B cell (primary cell): ENCODE results near the gene DMXL2. TPM values are rescaled to one million over a fixed set of nuclear protein-coding genes. Genes with fewer than 3 reads are reported as not detected.
"Not testable (repeated sequence)": the region's sequence is repeated elsewhere in the genome, so short reads cannot be mapped to it uniquely, and the experiment has no call there.

Experiments used
- ATAC-seq: fragments of 200-7000 bp; cut with Tn5 transposase; one replicate; pipeline ENCODE4 v1.10.0; 2021; ENCODE audit warnings: low read depth, mild to moderate bottlenecking, moderate number of reproducible peaks, moderate library complexity
- CTCF ChIA-PET: fragments of 350-600 bp; sonication (Branson Sonifier 250); formaldehyde crosslinking; loops from one replicate; lab custom pipeline; 2021; ENCODE audit warnings: antibody characterized with exemption, inconsistent platforms; lab: Charles Lee
- POLR2A ChIA-PET: fragments of 350-600 bp; sonication (Branson Sonifier 250); formaldehyde crosslinking; loops from one replicate; lab custom pipeline; 2021; ENCODE audit warnings: antibody characterized with exemption; lab: Charles Lee
- DNase-seq: peaks from one replicate; pipeline ENCODE4 v3.0.0; 2013
- H2AFZ ChIP-seq: 2 replicates; pipeline ENCODE4 v1.6.1; 2012; ENCODE audit warnings: mild to moderate bottlenecking, low read depth, low read length; ENCODE audit not compliant: insufficient read depth, poor library complexity, severe bottlenecking
- H3K27ac ChIP-seq, 2 donors: 1 replicate in 1 of 2; 2 replicates in 1 of 2; pipeline ENCODE4 v1.5.1; 2012 to 2013; ENCODE audit warnings: low read length in 2 of 2, mild to moderate bottlenecking in 2 of 2, moderate library complexity in 1 of 2
- H3K27me3 ChIP-seq, 4 experiments: fragments of 200-600 bp in 1 of 4; sonication (generic) in 1 of 4; replicated peaks in 1 of 4; 1 replicate in 2 of 4; 2 replicates in 2 of 4; pipeline versions ENCODE4 v1.6.1 to v1.7.0; 2013 to 2016; ENCODE audit warnings: low read length in 3 of 4, mild to moderate bottlenecking in 2 of 4, mixed read lengths in 1 of 4, moderate library complexity in 1 of 4; ENCODE audit not compliant: insufficient read depth in 4 of 4, control insufficient read depth in 3 of 4; ENCODE audit errors: control extremely low read depth in 1 of 4
- H3K36me3 ChIP-seq, 2 experiments: replicated peaks in 1 of 2; 1 replicate in 1 of 2; 2 replicates in 1 of 2; pipeline versions ENCODE4 v1.6.1 to v1.7.1; 2013; ENCODE audit warnings: low read length in 1 of 2; ENCODE audit not compliant: insufficient read depth in 2 of 2, control insufficient read depth in 1 of 2; ENCODE audit errors: control extremely low read depth in 1 of 2, extremely low read depth in 1 of 2
- H3K4me1 ChIP-seq, 2 donors: fragments of 200-600 bp in 1 of 2; sonication (generic) in 1 of 2; 1 replicate in 1 of 2; 2 replicates in 1 of 2; pipeline versions ENCODE4 v1.5.1 to v1.6.1; 2013 to 2017; ENCODE audit warnings: low read length in 2 of 2; ENCODE audit not compliant: control insufficient read depth in 2 of 2, insufficient read depth in 2 of 2
- H3K4me2 ChIP-seq: replicated peaks from 2 replicates; pipeline ENCODE3; 2012; ENCODE audit warnings: mild to moderate bottlenecking, low read depth, low read length; ENCODE audit not compliant: poor library complexity, severe bottlenecking
- H3K4me3 ChIP-seq, 5 experiments: fragments of 200-600 bp in 1 of 5; sonication (generic) in 1 of 5; 1 replicate in 3 of 5; 2 replicates in 2 of 5; pipeline versions ENCODE4 v1.5.1 to v1.7.0; 2011 to 2016; ENCODE audit warnings: low read length in 4 of 5, mild to moderate bottlenecking in 4 of 5, low read depth in 2 of 5, control low read depth in 1 of 5, moderate library complexity in 1 of 5; ENCODE audit not compliant: insufficient read depth in 1 of 5; ENCODE audit errors: control extremely low read depth in 1 of 5, extremely low read depth in 1 of 5
- H3K79me2 ChIP-seq: fragments of 200-600 bp; sonication (generic); one replicate; pipeline ENCODE4 v1.6.0; 2016; ENCODE audit warnings: low read length; ENCODE audit not compliant: control insufficient read depth, insufficient read depth
- H3K9ac ChIP-seq: fragments of 200-600 bp; sonication (generic); 2 replicates; pipeline ENCODE4 v1.6.1; 2017; ENCODE audit warnings: mild to moderate bottlenecking, low read length, moderate library complexity
- H3K9me3 ChIP-seq, 3 donors: one replicate each; pipeline versions ENCODE4 v1.6.1 to v1.7.1; 2013; ENCODE audit warnings: low read length in 2 of 3; ENCODE audit not compliant: control insufficient read depth in 2 of 3, insufficient read depth in 1 of 3; ENCODE audit errors: control extremely low read depth in 1 of 3
- H4K20me1 ChIP-seq: 2 replicates; pipeline ENCODE4 v1.6.0; 2012; ENCODE audit warnings: mild to moderate bottlenecking, low read length; ENCODE audit not compliant: insufficient read depth, control insufficient read depth, poor library complexity, severe bottlenecking
- H3K27ac Mint-ChIP-seq: one replicate; pipeline ENCODE4 v1.8.0; 2021; ENCODE audit warnings: mixed read lengths
- H3K27me3 Mint-ChIP-seq: one replicate; pipeline ENCODE4 v1.8.0; 2021; ENCODE audit warnings: mixed read lengths
- H3K4me1 Mint-ChIP-seq: one replicate; pipeline ENCODE4 v1.8.0; 2021; ENCODE audit warnings: mixed read lengths
- H3K4me3 Mint-ChIP-seq: one replicate; pipeline ENCODE4 v1.8.0; 2021; ENCODE audit warnings: mixed read lengths
- H3K9me3 Mint-ChIP-seq: one replicate; pipeline ENCODE4 v1.8.0; 2022; ENCODE audit warnings: mixed read lengths; ENCODE audit not compliant: insufficient read depth
- EZH2 ChIP-seq: IDR thresholded peaks from 2 replicates; pipeline ENCODE4 v1.6.1; 2012; ENCODE audit warnings: borderline replicate concordance, low read depth, mild to moderate bottlenecking, moderate library complexity, low read length; ENCODE audit not compliant: insufficient read depth, poor library complexity, severe bottlenecking
- WGBS: methylation state at CpG from one replicate; pipeline ENCODE4 v1.1.5; 2013; ENCODE audit warnings: missing lambda C conversion rate; ENCODE audit not compliant: insufficient coverage; 5-methylcytosine and 5-hydroxymethylcytosine counted together
- intact Hi-C: fragments of 100-400 bp; cut with micrococcal nuclease; formaldehyde crosslinking; loops from one replicate; pipeline ENCODE4 v1.10.0; 2022
- polyA plus RNA-seq: library from polyadenylated mRNA; depleted of rRNA; stranded (reverse); fragments of >200 nt; gene quantifications from 2 replicates; pipeline ENCODE4 v1.2.3, GENCODE V29; 2012
- total RNA-seq, 2 donors: library from RNA; stranded (reverse); fragments of 120-200 nt in 1 of 2; gene quantifications; 1 replicate in 1 of 2; 2 replicates in 1 of 2; pipeline versions ENCODE4 v1.2.3 to v1.2.4, GENCODE V29; 2013 to 2022
- TF ChIP-seq, protein P1 (sequence below): fragments of 200-600 bp; IDR thresholded peaks from one replicate; pipeline ENCODE4 v1.8.0; 2022; ENCODE audit warnings: antibody characterized with exemption, mild to moderate bottlenecking

The DMXL2 gene
- total and polyA plus RNA-seq, 2 donors (not counting 1 experiment from before 2014, with no cell fraction given), result 1.4 to 5.6 TPM

DNA sequence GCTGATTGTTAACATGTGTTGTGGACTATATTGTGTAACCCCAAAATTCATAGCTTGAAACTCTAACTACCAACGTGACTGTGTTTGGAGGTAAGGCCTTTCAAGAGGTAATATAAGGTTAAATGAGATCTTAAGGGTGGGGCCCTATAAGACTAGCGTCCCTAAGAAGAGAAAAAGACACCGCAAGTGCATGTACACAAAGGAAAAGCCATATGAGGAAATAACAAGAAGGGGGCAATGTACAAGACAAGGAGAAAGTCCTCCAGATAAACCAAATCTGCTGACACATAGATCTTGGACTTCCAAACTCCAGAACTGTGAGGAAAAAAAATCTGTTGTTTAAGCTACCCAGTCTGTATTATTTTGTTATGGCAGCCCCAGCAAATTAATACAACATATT lies 8.6 kb downstream of the DMXL2 start:
- Histone ChIP-seq H3K27me3 (no peaks in the 10 kb centered on the region), H3K9me3 (peaks cover 0 to 4% (median 0%) of the 10 kb centered on the region in 3 donors), H3K4me1 (no peaks in the 10 kb centered on the region), H4K20me1 (no peaks in the 10 kb centered on the region), H3K27ac (no peak overlapping the region), H3K4me3 (no peak overlapping the region), H3K79me2 (no peaks in the 10 kb centered on the region), H3K4me2 (no peak overlapping the region), H3K9ac (no peak overlapping the region), H2AFZ (no peak overlapping the region), H3K36me3 (no peaks in the 10 kb centered on the region)
- H3K4me3 Mint-ChIP-seq, result no peak overlapping the region
- ATAC-seq (no peak), DNase-seq (no peak)
- no peaks in the 10 kb centered on the region for H3K27me3 Mint-ChIP-seq
- ChIA-PET CTCF (no interaction called here), POLR2A (no interaction called here)
- H3K4me1 Mint-ChIP-seq, result no peaks in the 10 kb centered on the region
- intact Hi-C loops, result no loop called here
- WGBS, result no CpG with 5 or more reads among the region's 3 CpGs
- TF ChIP-seq, protein P1, sequence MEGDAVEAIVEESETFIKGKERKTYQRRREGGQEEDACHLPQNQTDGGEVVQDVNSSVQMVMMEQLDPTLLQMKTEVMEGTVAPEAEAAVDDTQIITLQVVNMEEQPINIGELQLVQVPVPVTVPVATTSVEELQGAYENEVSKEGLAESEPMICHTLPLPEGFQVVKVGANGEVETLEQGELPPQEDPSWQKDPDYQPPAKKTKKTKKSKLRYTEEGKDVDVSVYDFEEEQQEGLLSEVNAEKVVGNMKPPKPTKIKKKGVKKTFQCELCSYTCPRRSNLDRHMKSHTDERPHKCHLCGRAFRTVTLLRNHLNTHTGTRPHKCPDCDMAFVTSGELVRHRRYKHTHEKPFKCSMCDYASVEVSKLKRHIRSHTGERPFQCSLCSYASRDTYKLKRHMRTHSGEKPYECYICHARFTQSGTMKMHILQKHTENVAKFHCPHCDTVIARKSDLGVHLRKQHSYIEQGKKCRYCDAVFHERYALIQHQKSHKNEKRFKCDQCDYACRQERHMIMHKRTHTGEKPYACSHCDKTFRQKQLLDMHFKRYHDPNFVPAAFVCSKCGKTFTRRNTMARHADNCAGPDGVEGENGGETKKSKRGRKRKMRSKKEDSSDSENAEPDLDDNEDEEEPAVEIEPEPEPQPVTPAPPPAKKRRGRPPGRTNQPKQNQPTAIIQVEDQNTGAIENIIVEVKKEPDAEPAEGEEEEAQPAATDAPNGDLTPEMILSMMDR, result no peak
- TF ChIP-seq EZH2, result no peak
- H3K27ac Mint-ChIP-seq, result no peak overlapping the region
- peaks cover 6% of the 10 kb centered on the region for H3K9me3 Mint-ChIP-seq

DNA sequence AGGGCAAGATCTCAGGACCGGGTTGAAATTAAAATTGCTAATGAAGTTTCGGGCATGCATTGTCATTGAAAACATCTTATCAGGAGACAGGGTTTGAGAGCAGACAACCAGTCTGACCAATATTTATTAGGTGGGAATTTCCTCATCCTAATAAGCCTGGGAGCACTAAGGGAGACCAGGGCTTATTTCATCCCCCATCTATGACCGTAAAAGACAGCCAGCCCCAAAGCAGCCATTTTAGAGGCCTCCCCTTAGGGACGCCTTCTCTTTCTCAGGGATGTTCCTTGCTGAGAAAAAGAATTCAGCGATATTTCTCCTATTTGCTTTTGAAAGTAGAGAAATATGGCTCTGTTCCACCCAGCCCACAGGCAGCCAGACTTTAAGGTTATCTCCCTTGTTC lies 9.9 kb downstream of the DMXL2 start:
- H3K27me3 Mint-ChIP-seq, H3K4me2 ChIP-seq, H3K9me3 Mint-ChIP-seq, POLR2A ChIA-PET, ATAC-seq, H3K27me3 ChIP-seq, H3K27ac ChIP-seq, H3K9ac ChIP-seq, H3K9me3 ChIP-seq, H3K4me3 ChIP-seq, H3K4me3 Mint-ChIP-seq, DNase-seq, H3K4me1 ChIP-seq, H3K27ac Mint-ChIP-seq, H2AFZ ChIP-seq, intact Hi-C loops, H3K4me1 Mint-ChIP-seq, H4K20me1 ChIP-seq, CTCF ChIA-PET, H3K79me2 ChIP-seq, H3K36me3 ChIP-seq: not testable (repeated sequence)
- 100% methylated on average over 1 of the region's 5 CpGs for WGBS

DNA sequence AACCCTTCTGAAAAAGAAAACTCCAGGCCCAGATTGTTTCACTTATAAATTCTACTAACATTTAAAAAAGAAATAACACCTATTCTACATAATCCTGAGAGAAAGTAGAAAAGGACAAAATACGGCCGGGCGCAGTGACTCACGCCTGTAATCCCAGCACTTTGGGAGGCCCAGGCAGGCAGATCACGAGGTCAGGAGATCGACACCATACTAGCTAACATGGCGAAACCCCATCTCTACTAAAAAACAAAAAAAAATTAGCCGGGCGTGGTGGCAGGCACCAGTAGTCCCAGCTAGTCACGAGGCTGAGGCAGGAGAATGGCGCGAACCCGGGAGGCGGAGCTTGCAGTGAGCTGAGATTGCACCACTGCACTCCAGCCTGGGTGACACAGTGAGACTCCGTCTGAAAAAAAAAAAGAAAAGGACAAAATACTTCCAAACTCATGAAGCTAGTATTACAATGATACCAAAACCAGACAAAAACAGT lies 19.1 kb downstream of the DMXL2 start:
- H2AFZ ChIP-seq, intact Hi-C loops, H3K27me3 ChIP-seq, H3K9me3 ChIP-seq, DNase-seq, H3K36me3 ChIP-seq, H3K27me3 Mint-ChIP-seq, H3K27ac Mint-ChIP-seq, H3K4me3 ChIP-seq, H3K79me2 ChIP-seq, H3K9me3 Mint-ChIP-seq, H4K20me1 ChIP-seq, CTCF ChIA-PET, H3K27ac ChIP-seq, ATAC-seq, H3K4me3 Mint-ChIP-seq, H3K4me1 Mint-ChIP-seq, H3K4me2 ChIP-seq, H3K4me1 ChIP-seq, POLR2A ChIA-PET, H3K9ac ChIP-seq: not testable (repeated sequence)
- WGBS, result 96% methylated on average over 13 of the region's 15 CpGs
